Measurements from ENCODE around the gene DPP9. TPM values are rescaled to one million over a fixed set of nuclear protein-coding genes. Genes with fewer than 3 reads are reported as not detected.
A peak's percentile ranks its signal among the peaks of the same experiment; 100 is the strongest.

DPP9 gene
- total and polyA plus RNA-seq, 2 of the 13 experiments (the other 11 are each of a cell fraction or from before 2014, with no cell fraction given): 8.4 to 25.8 TPM

DNA sequence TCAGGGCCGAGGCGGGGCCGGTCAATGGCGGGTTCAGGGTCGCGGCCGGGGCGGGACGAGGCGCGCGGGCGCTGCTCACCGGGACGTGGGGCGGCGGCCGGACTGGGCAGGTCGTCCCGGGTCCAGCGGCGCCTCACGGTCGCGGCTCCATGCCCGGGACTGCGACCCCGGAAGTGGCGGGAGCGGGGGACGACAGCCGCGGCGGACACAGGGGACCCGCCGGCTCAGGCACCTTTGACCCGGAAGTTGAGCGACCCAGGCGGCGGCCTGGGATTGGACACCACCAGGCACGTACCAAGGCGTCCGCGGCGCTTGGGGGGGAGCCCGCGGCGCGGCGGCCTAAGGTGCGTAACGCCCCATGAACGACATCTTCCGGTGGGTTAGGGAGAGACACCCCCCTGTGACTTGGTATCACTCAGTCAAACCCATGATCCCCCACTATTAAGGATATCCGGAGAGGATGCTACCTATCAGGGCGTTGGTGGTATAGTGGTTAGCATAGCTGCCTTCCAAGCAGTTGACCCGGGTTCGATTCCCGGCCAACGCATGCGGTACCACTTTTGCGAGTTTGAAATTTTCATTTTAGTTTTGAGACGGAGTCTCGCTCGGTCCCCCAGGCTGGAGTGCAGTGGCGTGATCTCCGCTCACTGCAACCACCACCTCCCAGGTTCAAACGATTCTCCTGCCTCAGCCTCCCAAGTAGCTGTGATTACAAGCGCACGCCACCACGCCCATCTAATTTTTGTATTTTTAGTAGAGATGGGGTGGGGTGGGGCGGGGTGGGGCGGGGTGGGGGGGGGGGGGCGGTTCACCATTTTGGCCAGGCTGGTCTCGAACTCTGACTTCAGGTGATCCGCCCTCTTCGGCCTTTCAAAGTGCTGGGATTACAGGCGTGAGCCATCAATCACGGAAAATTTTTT lies at the start of gene DPP9 (continued):
- TF ChIP-seq, protein P1, sequence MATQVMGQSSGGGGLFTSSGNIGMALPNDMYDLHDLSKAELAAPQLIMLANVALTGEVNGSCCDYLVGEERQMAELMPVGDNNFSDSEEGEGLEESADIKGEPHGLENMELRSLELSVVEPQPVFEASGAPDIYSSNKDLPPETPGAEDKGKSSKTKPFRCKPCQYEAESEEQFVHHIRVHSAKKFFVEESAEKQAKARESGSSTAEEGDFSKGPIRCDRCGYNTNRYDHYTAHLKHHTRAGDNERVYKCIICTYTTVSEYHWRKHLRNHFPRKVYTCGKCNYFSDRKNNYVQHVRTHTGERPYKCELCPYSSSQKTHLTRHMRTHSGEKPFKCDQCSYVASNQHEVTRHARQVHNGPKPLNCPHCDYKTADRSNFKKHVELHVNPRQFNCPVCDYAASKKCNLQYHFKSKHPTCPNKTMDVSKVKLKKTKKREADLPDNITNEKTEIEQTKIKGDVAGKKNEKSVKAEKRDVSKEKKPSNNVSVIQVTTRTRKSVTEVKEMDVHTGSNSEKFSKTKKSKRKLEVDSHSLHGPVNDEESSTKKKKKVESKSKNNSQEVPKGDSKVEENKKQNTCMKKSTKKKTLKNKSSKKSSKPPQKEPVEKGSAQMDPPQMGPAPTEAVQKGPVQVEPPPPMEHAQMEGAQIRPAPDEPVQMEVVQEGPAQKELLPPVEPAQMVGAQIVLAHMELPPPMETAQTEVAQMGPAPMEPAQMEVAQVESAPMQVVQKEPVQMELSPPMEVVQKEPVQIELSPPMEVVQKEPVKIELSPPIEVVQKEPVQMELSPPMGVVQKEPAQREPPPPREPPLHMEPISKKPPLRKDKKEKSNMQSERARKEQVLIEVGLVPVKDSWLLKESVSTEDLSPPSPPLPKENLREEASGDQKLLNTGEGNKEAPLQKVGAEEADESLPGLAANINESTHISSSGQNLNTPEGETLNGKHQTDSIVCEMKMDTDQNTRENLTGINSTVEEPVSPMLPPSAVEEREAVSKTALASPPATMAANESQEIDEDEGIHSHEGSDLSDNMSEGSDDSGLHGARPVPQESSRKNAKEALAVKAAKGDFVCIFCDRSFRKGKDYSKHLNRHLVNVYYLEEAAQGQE (IDR thresholded peaks at IDR 0.05; ENCODE audit: borderline replicate concordance in 1 of 2, low read depth in 1 of 2, low read length in 2 of 2): 0 out of 4 replicates have a peak, but pooled peaks of 1 of the 2 experiments have one; percentile 27
- 0 out of 2 replicates have a peak, but pooled peaks have one; percentile 85 for TF ChIP-seq ZNF431 (CRISPR knock-in tag; IDR thresholded peaks at IDR 0.05; ENCODE audit: borderline replicate concordance, low read depth)
- TF ChIP-seq PRMT3 (CRISPR knock-in tag; IDR thresholded peaks at IDR 0.05; ENCODE audit: borderline replicate concordance, low read depth): 0 out of 2 replicates have a peak, but pooled peaks have one; percentile 67
- TF ChIP-seq TOE1 (CRISPR knock-in tag; IDR thresholded peaks at IDR 0.05): peak; percentile 86; the same call in 1 of the 2 replicates
- TF ChIP-seq SMAD3 (CRISPR knock-in tag; IDR thresholded peaks at IDR 0.05): peak; percentile 69; the same call in 1 of the 2 replicates
- TF ChIP-seq HCFC1 (IDR thresholded peaks at IDR 0.05; ENCODE audit: low read depth, low read length): peak; percentile 77
- TF ChIP-seq NRL (CRISPR knock-in tag; IDR thresholded peaks at IDR 0.05; ENCODE audit: borderline replicate concordance): no peak
- TF ChIP-seq, protein P2, sequence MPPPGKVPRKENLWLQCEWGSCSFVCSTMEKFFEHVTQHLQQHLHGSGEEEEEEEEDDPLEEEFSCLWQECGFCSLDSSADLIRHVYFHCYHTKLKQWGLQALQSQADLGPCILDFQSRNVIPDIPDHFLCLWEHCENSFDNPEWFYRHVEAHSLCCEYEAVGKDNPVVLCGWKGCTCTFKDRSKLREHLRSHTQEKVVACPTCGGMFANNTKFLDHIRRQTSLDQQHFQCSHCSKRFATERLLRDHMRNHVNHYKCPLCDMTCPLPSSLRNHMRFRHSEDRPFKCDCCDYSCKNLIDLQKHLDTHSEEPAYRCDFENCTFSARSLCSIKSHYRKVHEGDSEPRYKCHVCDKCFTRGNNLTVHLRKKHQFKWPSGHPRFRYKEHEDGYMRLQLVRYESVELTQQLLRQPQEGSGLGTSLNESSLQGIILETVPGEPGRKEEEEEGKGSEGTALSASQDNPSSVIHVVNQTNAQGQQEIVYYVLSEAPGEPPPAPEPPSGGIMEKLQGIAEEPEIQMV (CRISPR knock-in tag; IDR thresholded peaks at IDR 0.05; ENCODE audit: low read depth): 0 out of 2 replicates have a peak, but pooled peaks have one; percentile 32
- TF ChIP-seq MED1 (CRISPR knock-in tag; IDR thresholded peaks at IDR 0.05): peak; percentile 66
- TF ChIP-seq, protein P3, sequence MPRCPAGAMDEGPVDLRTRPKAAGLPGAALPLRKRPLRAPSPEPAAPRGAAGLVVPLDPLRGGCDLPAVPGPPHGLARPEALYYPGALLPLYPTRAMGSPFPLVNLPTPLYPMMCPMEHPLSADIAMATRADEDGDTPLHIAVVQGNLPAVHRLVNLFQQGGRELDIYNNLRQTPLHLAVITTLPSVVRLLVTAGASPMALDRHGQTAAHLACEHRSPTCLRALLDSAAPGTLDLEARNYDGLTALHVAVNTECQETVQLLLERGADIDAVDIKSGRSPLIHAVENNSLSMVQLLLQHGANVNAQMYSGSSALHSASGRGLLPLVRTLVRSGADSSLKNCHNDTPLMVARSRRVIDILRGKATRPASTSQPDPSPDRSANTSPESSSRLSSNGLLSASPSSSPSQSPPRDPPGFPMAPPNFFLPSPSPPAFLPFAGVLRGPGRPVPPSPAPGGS (CRISPR knock-in tag; IDR thresholded peaks at IDR 0.05): peak; percentile 71
- TF ChIP-seq, protein P4, sequence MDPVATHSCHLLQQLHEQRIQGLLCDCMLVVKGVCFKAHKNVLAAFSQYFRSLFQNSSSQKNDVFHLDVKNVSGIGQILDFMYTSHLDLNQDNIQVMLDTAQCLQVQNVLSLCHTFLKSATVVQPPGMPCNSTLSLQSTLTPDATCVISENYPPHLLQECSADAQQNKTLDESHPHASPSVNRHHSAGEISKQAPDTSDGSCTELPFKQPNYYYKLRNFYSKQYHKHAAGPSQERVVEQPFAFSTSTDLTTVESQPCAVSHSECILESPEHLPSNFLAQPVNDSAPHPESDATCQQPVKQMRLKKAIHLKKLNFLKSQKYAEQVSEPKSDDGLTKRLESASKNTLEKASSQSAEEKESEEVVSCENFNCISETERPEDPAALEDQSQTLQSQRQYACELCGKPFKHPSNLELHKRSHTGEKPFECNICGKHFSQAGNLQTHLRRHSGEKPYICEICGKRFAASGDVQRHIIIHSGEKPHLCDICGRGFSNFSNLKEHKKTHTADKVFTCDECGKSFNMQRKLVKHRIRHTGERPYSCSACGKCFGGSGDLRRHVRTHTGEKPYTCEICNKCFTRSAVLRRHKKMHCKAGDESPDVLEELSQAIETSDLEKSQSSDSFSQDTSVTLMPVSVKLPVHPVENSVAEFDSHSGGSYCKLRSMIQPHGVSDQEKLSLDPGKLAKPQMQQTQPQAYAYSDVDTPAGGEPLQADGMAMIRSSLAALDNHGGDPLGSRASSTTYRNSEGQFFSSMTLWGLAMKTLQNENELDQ (CRISPR knock-in tag; IDR thresholded peaks at IDR 0.05; ENCODE audit: borderline replicate concordance): no peak
- TF ChIP-seq ADNP (CRISPR knock-in tag; IDR thresholded peaks at IDR 0.05): no peak
- TF ChIP-seq, protein P5, sequence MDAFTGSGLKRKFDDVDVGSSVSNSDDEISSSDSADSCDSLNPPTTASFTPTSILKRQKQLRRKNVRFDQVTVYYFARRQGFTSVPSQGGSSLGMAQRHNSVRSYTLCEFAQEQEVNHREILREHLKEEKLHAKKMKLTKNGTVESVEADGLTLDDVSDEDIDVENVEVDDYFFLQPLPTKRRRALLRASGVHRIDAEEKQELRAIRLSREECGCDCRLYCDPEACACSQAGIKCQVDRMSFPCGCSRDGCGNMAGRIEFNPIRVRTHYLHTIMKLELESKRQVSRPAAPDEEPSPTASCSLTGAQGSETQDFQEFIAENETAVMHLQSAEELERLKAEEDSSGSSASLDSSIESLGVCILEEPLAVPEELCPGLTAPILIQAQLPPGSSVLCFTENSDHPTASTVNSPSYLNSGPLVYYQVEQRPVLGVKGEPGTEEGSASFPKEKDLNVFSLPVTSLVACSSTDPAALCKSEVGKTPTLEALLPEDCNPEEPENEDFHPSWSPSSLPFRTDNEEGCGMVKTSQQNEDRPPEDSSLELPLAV (CRISPR knock-in tag; conservative IDR thresholded peaks at IDR 0.05; ENCODE audit: low read depth): no peak
- TF ChIP-seq ZNF160 (CRISPR knock-in tag; IDR thresholded peaks at IDR 0.05): peak; percentile 53; the same call in 1 of the 2 replicates
- peak; percentile 60; the same call in 1 of the 2 replicates for TF ChIP-seq BORCS8-MEF2B (CRISPR knock-in tag; IDR thresholded peaks at IDR 0.05)
